Measurements from ENCODE around the gene HBG1. TPM values are rescaled to one million over a fixed set of nuclear protein-coding genes. Genes with fewer than 3 reads are reported as not detected.

HBG1 gene
- total RNA-seq, 4 donors from 2014 or later = 5.7 TPM; not detected in 3

- Histone ChIP-seq H3K4me1 (no peaks in the 10 kb centered on the region), H3K27me3 (no peaks in the 10 kb centered on the region), H3K4me3 (no peak overlapping the region), H3K27ac (no peak overlapping the region), H3K36me3 (no peaks in the 10 kb centered on the region), H3K9me3 (no peaks in the 10 kb centered on the region)
- intact Hi-C loops (cut with DNase I; ENCODE audit: low total_unique reads) = no loop called here
- DNase-seq = no peak
- TF ChIP-seq POLR2A (IDR thresholded peaks at IDR 0.05) = no peak
- TF ChIP-seq CTCF (IDR thresholded peaks at IDR 0.05) = no peak
These were observed 16.4 kb downstream of the HBG1 start for GRCh38 chr11:5233307-5233706.

- no peak overlapping the region for H3K27ac ChIP-seq
- no peak for DNase-seq
- H3K4me1 ChIP-seq = no peaks in the 10 kb centered on the region
- intact Hi-C loops (cut with DNase I; ENCODE audit: low total_unique reads) = no loop called here
- no peaks in the 10 kb centered on the region for H3K36me3 ChIP-seq
- H3K27me3 ChIP-seq = peaks cover 0 to 2% of the 10 kb centered on the region in 2 donors
- no peak overlapping the region for H3K4me3 ChIP-seq
- no peak for TF ChIP-seq POLR2A (IDR thresholded peaks at IDR 0.05)
- no peak for TF ChIP-seq CTCF (IDR thresholded peaks at IDR 0.05)
- no peaks in the 10 kb centered on the region for H3K9me3 ChIP-seq
These were observed 16.8 kb downstream of the HBG1 start for GRCh38 chr11:5232821-5233220.

GRCh38 chr11:5232176-5232575 is 17.5 kb downstream of the HBG1 start:
- H3K4me1 ChIP-seq = no peaks in the 10 kb centered on the region
- H3K9me3 ChIP-seq = no peaks in the 10 kb centered on the region
- intact Hi-C loops (cut with DNase I; ENCODE audit: low total_unique reads) = no loop called here
- no peak overlapping the region for H3K4me3 ChIP-seq
- no peak overlapping the region for H3K27ac ChIP-seq
- no peak for DNase-seq
- no peaks in the 10 kb centered on the region for H3K36me3 ChIP-seq
- TF ChIP-seq CTCF (IDR thresholded peaks at IDR 0.05) (no peak), POLR2A (IDR thresholded peaks at IDR 0.05) (no peak)
- H3K27me3 ChIP-seq = peaks cover 0 to 2% of the 10 kb centered on the region in 2 donors

GRCh38 chr11:5231111-5231510 is 18.5 kb downstream of the HBG1 start:
- intact Hi-C loops (cut with DNase I; ENCODE audit: low total_unique reads) = no loop called here
- DNase-seq = no peak
- H3K36me3 ChIP-seq = no peaks in the 10 kb centered on the region
- TF ChIP-seq CTCF (IDR thresholded peaks at IDR 0.05) (no peak), POLR2A (IDR thresholded peaks at IDR 0.05) (no peak)
- H3K27ac ChIP-seq = no peak overlapping the region
- H3K4me3 ChIP-seq = no peak overlapping the region
- no peaks in the 10 kb centered on the region for H3K4me1 ChIP-seq
- peaks cover 0 to 2% of the 10 kb centered on the region in 2 donors for H3K27me3 ChIP-seq
- no peaks in the 10 kb centered on the region for H3K9me3 ChIP-seq

GRCh38 chr11:5230266-5230665 is 19.4 kb downstream of the HBG1 start:
- Histone ChIP-seq H3K4me1 (no peaks in the 10 kb centered on the region), H3K4me3 (no peak overlapping the region), H3K27me3 (peaks cover 0 to 2% of the 10 kb centered on the region in 2 donors), H3K9me3 (no peaks in the 10 kb centered on the region), H3K36me3 (no peaks in the 10 kb centered on the region), H3K27ac (no peak overlapping the region)
- TF ChIP-seq POLR2A (IDR thresholded peaks at IDR 0.05) (no peak), CTCF (IDR thresholded peaks at IDR 0.05) (no peak)
- DNase-seq = no peak
- intact Hi-C loops (cut with DNase I; ENCODE audit: low total_unique reads) = no loop called here

Measured in uterus (tissue), 4 donors.